ENCODE data around the gene TMCO4.
A peak's percentile ranks its signal among the peaks of the same experiment; 100 is the strongest.
"Not testable (repeated sequence)": the region's sequence is repeated elsewhere in the genome, so short reads cannot be mapped to it uniquely, and the experiment has no call there.

Gene TMCO4

DNA sequence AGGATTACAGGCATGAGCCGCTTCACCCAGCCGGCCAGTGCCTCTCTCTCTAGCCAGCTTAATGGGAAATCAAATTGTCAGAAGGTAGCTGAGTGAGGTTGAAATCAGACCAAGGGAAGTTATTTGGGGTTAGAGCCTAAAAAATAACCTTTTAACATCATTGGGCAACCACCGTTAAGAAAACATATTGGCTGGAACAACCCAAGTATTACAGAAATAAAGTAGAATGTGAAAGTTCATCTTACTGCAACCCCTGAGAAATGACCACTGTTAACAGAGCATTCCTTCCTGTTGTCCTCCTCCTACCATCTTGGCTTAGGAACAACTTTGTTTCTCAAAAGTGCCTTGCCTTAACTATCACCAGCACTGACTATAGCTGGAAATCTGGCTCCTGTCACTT is 18.6 kb upstream of the TMCO4 start:
- TF ChIP-seq EZH2 (IDR thresholded peaks at IDR 0.05; ENCODE audit: borderline replicate concordance, low read length): no peak
- TF ChIP-seq, protein P1, sequence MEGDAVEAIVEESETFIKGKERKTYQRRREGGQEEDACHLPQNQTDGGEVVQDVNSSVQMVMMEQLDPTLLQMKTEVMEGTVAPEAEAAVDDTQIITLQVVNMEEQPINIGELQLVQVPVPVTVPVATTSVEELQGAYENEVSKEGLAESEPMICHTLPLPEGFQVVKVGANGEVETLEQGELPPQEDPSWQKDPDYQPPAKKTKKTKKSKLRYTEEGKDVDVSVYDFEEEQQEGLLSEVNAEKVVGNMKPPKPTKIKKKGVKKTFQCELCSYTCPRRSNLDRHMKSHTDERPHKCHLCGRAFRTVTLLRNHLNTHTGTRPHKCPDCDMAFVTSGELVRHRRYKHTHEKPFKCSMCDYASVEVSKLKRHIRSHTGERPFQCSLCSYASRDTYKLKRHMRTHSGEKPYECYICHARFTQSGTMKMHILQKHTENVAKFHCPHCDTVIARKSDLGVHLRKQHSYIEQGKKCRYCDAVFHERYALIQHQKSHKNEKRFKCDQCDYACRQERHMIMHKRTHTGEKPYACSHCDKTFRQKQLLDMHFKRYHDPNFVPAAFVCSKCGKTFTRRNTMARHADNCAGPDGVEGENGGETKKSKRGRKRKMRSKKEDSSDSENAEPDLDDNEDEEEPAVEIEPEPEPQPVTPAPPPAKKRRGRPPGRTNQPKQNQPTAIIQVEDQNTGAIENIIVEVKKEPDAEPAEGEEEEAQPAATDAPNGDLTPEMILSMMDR (IDR thresholded peaks at IDR 0.05; ENCODE audit: low read length): no peak
- Histone ChIP-seq H3K9ac (ENCODE audit: low read length) (no peak overlapping the region), H3K27me3 (ENCODE audit: insufficient read depth, low read length) (no peaks in the 10 kb centered on the region; the same call in 1 of the 2 replicates), H3K4me2 (ENCODE audit: low read length) (no peak overlapping the region), H3K9me2 (ENCODE audit: low read depth, low read length) (no peaks in the 10 kb centered on the region), H3K79me2 (ENCODE audit: insufficient read depth, low read length) (no peaks in the 10 kb centered on the region), H3K27ac (ENCODE audit: low read depth, low read length, poor library complexity, severe bottlenecking) (no peak overlapping the region), H3K4me1 (ENCODE audit: insufficient read depth, low read length, severe bottlenecking) (peaks cover 44% of the 10 kb centered on the region), H3F3A (ENCODE audit: insufficient read depth, low read length) (no peaks in the 10 kb centered on the region), H3K9me3 (ENCODE audit: low read length) (no peaks in the 10 kb centered on the region), H2AFZ (ENCODE audit: low read length) (no peak overlapping the region), H4K20me1 (ENCODE audit: insufficient read depth, low read length) (no peaks in the 10 kb centered on the region), H3K4me3 (ENCODE audit: low read depth, low read length, poor library complexity, severe bottlenecking) (no peak overlapping the region), H3K36me3 (ENCODE audit: insufficient read depth, low read length) (no peaks in the 10 kb centered on the region)

DNA sequence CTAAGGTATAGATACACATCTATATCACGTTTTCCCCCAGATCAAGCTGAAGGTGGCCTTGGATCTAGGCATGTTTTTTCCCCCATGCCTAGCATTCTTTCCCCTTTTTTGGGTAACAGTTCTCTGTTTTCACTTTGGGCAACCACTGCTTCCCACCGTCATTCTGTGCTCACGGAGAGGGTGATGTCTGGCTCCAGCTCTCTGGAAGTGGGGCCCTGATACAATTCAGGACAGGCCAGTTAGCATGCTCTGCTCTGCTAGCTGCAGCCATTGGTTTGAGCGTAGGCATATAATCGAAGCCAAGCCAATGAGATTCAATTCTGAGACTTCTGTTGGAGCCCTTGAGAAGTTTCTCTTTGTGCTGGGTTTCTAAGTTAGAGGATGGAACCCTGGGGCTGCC is 17.4 kb upstream of the TMCO4 start:
- Histone ChIP-seq H3K36me3 (ENCODE audit: insufficient read depth, low read length) (no peaks in the 10 kb centered on the region), H3K27me3 (ENCODE audit: insufficient read depth, low read length) (no peaks in the 10 kb centered on the region; the same call in 1 of the 2 replicates), H3K4me3 (ENCODE audit: low read depth, low read length, poor library complexity, severe bottlenecking) (no peak overlapping the region), H3K27ac (ENCODE audit: low read depth, low read length, poor library complexity, severe bottlenecking) (peak overlapping the region; percentile 44), H3K4me2 (ENCODE audit: low read length) (no peak overlapping the region), H4K20me1 (ENCODE audit: insufficient read depth, low read length) (no peaks in the 10 kb centered on the region), H3K4me1 (ENCODE audit: insufficient read depth, low read length, severe bottlenecking) (peaks cover 42% of the 10 kb centered on the region), H3K9me3 (ENCODE audit: low read length) (no peaks in the 10 kb centered on the region), H3K79me2 (ENCODE audit: insufficient read depth, low read length) (no peaks in the 10 kb centered on the region), H3K9me2 (ENCODE audit: low read depth, low read length) (no peaks in the 10 kb centered on the region), H3F3A (ENCODE audit: insufficient read depth, low read length) (no peaks in the 10 kb centered on the region), H2AFZ (ENCODE audit: low read length) (no peak overlapping the region), H3K9ac (ENCODE audit: low read length) (no peak overlapping the region)
- TF ChIP-seq, protein P1 (IDR thresholded peaks at IDR 0.05; ENCODE audit: low read length): no peak
- no peak for TF ChIP-seq EZH2 (IDR thresholded peaks at IDR 0.05; ENCODE audit: borderline replicate concordance, low read length)

DNA sequence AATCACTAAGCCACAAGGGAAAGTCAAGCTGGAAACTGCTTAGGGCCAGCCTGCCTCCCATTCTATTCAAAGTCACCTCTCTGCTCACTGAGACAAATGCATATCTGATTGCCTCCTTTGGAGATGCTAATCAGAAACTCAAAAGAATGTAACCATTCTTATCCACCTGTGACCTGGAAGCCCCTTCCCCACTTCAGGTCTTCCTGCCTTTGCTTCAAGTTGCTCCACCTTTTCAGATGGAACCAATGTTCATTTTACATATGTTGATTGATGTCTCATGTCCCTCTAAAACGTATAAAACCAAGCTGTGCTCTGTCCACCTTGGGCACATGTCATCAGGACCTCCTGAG is 17.0 kb upstream of the TMCO4 start:
- not testable (repeated sequence) for H3K27me3 ChIP-seq (ENCODE audit: insufficient read depth, low read length); H3K4me2 ChIP-seq (ENCODE audit: low read length); H3K9me2 ChIP-seq (ENCODE audit: low read depth, low read length); H3F3A ChIP-seq (ENCODE audit: insufficient read depth, low read length); H2AFZ ChIP-seq (ENCODE audit: low read length); H3K9ac ChIP-seq (ENCODE audit: low read length); H4K20me1 ChIP-seq (ENCODE audit: insufficient read depth, low read length); H3K79me2 ChIP-seq (ENCODE audit: insufficient read depth, low read length); H3K9me3 ChIP-seq (ENCODE audit: low read length); H3K4me3 ChIP-seq (ENCODE audit: low read depth, low read length, poor library complexity, severe bottlenecking); H3K36me3 ChIP-seq (ENCODE audit: insufficient read depth, low read length)
- H3K4me1 ChIP-seq (ENCODE audit: insufficient read depth, low read length, severe bottlenecking): peaks cover 38% of the 10 kb centered on the region
- peak overlapping the region; percentile 8 for H3K27ac ChIP-seq (ENCODE audit: low read depth, low read length, poor library complexity, severe bottlenecking)
